Caco-2 (cell line): ENCODE data around the gene ARHGAP24. TPM values are rescaled to one million over a fixed set of nuclear protein-coding genes. Genes with fewer than 3 reads are reported as not detected.

Experiments
- BruUV-seq: library from RNA; stranded (reverse); fragments of 400-500 nt; replicated peaks from 2 replicates; lab custom pipeline; 2021; lab: Mats Ljungman, UMichigan
- CTCF ChIA-PET: fragments of 300-600 bp; sonication (Branson Sonifier 250); formaldehyde crosslinking; loops from one replicate; lab custom pipeline; 2022; ENCODE audit warnings: antibody characterized with exemption; lab: Charles Lee
- POLR2A ChIA-PET: fragments of 300-600 bp; sonication (Branson Sonifier 250); formaldehyde crosslinking; loops from one replicate; lab custom pipeline; 2022; ENCODE audit warnings: antibody characterized with exemption; lab: Charles Lee
- DNase-seq, 2 experiments: peaks; one replicate each; pipeline versions ENCODE4 v3.0.0 to v3.0.0-alpha.2; 2020 to 2022
- H3K27me3 ChIP-seq: replicated peaks from 2 replicates; pipeline ENCODE4 v1.6.0; 2011; ENCODE audit warnings: low read length; ENCODE audit not compliant: control insufficient read depth, insufficient read depth
- H3K36me3 ChIP-seq: 2 replicates; pipeline ENCODE4 v1.5.1; 2011; ENCODE audit warnings: low read length; ENCODE audit not compliant: control insufficient read depth, insufficient read depth
- H3K4me1 ChIP-seq: fragments of 250-450 bp; sonication (Bioruptor Pico); 2 replicates; pipeline ENCODE4 v1.5.1; 2020; ENCODE audit warnings: mild to moderate bottlenecking
- H3K4me3 ChIP-seq: 2 replicates; pipeline ENCODE4 v1.5.1; 2011; ENCODE audit warnings: low read depth, mild to moderate bottlenecking, control low read depth, low read length
- H3K9me3 ChIP-seq: fragments of 250-450 bp; sonication (Bioruptor Pico); 2 replicates; pipeline ENCODE4 v1.5.1; 2020; ENCODE audit warnings: mild to moderate bottlenecking, moderate library complexity
- H3K27ac Mint-ChIP-seq: one replicate; pipeline ENCODE4 v1.8.0; 2022; ENCODE audit warnings: mixed read lengths; ENCODE audit not compliant: unreplicated experiment
- H3K27me3 Mint-ChIP-seq: one replicate; pipeline ENCODE4 v1.8.0; 2022; ENCODE audit warnings: mixed read lengths; ENCODE audit not compliant: insufficient read depth, unreplicated experiment
- H3K36me3 Mint-ChIP-seq: one replicate; pipeline ENCODE4 v1.8.0; 2022; ENCODE audit warnings: mild to moderate bottlenecking, mixed read lengths; ENCODE audit not compliant: insufficient read depth, unreplicated experiment
- H3K4me1 Mint-ChIP-seq: one replicate; pipeline ENCODE4 v1.8.0; 2022; ENCODE audit warnings: low read depth, mixed read lengths; ENCODE audit not compliant: unreplicated experiment
- H3K4me3 Mint-ChIP-seq: one replicate; pipeline ENCODE4 v1.8.0; 2022; ENCODE audit warnings: mild to moderate bottlenecking, moderate library complexity, mixed read lengths; ENCODE audit not compliant: unreplicated experiment
- H3K9me3 Mint-ChIP-seq: one replicate; pipeline ENCODE4 v1.8.0; 2022; ENCODE audit warnings: mixed read lengths; ENCODE audit not compliant: unreplicated experiment
- CTCF ChIP-seq, 2 experiments: fragments of 200-600 bp in 1 of 2; IDR thresholded peaks; 1 replicate in 1 of 2; 2 replicates in 1 of 2; pipeline versions ENCODE4 v1.5.1 to v1.8.0; 2011 to 2022; ENCODE audit warnings: antibody characterized with exemption in 1 of 2, control low read depth in 1 of 2, inconsistent platforms in 1 of 2, low read depth in 1 of 2, low read length in 1 of 2, mild to moderate bottlenecking in 1 of 2, moderate library complexity in 1 of 2; ENCODE audit not compliant: insufficient read depth in 1 of 2, severe bottlenecking in 1 of 2, unreplicated experiment in 1 of 2
- intact Hi-C: fragments of 100-400 bp; cut with micrococcal nuclease; formaldehyde crosslinking; loops from one replicate; pipeline ENCODE4 v1.10.0; 2022; ENCODE audit not compliant: unreplicated experiment
- total RNA-seq: library from RNA; stranded (reverse); gene quantifications from 2 replicates; pipeline ENCODE4 v1.2.3, GENCODE V29; 2022

ARHGAP24 gene
- total RNA-seq, 1 experiment from 2014 or later = 2.8 TPM

DNA sequence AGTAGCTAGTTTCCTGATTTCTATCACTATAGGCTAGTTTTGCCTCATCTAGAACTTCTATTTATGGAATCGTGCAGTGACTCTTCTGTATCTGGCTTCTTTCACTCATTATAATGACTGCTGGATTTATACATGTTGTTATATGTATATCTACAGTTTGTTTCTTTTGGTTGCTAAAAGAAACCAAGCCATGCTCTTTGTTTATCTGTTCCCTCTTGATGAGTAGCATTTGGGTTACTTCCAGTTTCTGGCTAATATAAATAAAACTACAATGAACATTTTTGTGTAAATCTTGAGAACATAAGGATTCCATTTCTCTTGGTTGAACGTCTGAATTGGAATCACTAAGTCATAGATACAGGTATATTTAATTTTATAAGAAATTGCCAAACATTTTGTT is 73.9 kb downstream of the ARHGAP24 start:
- ChIA-PET POLR2A (no interaction called here), CTCF (no interaction called here)
- Mint-ChIP-seq H3K27me3 (peaks cover 5% of the 10 kb centered on the region), H3K4me1 (no peaks in the 10 kb centered on the region), H3K9me3 (peaks cover 9% of the 10 kb centered on the region), H3K36me3 (no peaks in the 10 kb centered on the region), H3K4me3 (no peak overlapping the region), H3K27ac (no peak overlapping the region)
- Histone ChIP-seq H3K9me3 (no peaks in the 10 kb centered on the region), H3K36me3 (no peaks in the 10 kb centered on the region), H3K4me1 (no peaks in the 10 kb centered on the region), H3K4me3 (no peak overlapping the region), H3K27me3 (no peaks in the 10 kb centered on the region)
- intact Hi-C loops = no loop called here
- no TSS peak for BruUV-seq
- no peak for DNase-seq
- no peak for TF ChIP-seq CTCF (IDR thresholded peaks at IDR 0.05; ENCODE audit: insufficient read depth in 1 of 2, low read depth in 1 of 2, low read length in 1 of 2, severe bottlenecking in 1 of 2, unreplicated experiment in 1 of 2)

DNA sequence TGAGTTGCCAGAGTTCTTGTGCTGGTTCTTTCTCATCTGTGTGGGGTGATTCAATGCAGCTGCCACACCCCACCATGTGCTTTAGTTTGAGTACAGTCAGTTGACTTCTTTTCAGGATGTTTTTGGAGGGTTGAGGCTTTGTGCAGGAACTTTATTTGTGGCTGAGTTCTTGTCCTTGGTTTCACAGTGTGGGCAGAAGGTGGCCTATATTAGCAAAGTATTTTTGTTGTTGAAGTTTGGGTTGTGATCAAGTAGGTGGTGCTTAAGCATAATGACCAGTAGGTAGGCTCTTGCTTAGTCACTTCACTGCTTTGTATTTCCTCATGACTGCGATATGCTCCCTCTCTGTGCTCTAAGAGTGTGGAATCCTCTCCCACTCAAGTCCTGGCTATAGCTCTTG is 80.3 kb downstream of the ARHGAP24 start:
- Mint-ChIP-seq H3K36me3 (no peaks in the 10 kb centered on the region), H3K4me1 (no peaks in the 10 kb centered on the region), H3K27me3 (peaks cover 7% of the 10 kb centered on the region), H3K4me3 (no peak overlapping the region), H3K9me3 (peaks cover 15% of the 10 kb centered on the region), H3K27ac (no peak overlapping the region)
- BruUV-seq = no TSS peak
- no peaks in the 10 kb centered on the region for H3K36me3 ChIP-seq
- no peak for DNase-seq
- POLR2A ChIA-PET = no interaction called here
- H3K27me3 ChIP-seq = no peaks in the 10 kb centered on the region
- H3K4me1 ChIP-seq = no peaks in the 10 kb centered on the region
- TF ChIP-seq CTCF (IDR thresholded peaks at IDR 0.05; ENCODE audit: insufficient read depth in 1 of 2, low read depth in 1 of 2, low read length in 1 of 2, severe bottlenecking in 1 of 2, unreplicated experiment in 1 of 2) = no peak
- intact Hi-C loops = no loop called here
- CTCF ChIA-PET = no interaction called here
- no peak overlapping the region for H3K4me3 ChIP-seq
- no peaks in the 10 kb centered on the region for H3K9me3 ChIP-seq

GRCh38 chr4:85556283-85556682 is 81.3 kb downstream of the ARHGAP24 start:
- H3K27ac Mint-ChIP-seq = no peak overlapping the region
- DNase-seq = no peak
- H3K27me3 Mint-ChIP-seq = peaks cover 7% of the 10 kb centered on the region
- CTCF ChIA-PET = interaction anchor here (0.6 kb wide), 1 partner anchor 194 kb away, joined by 5 read pairs; no protein-coding TSS in a partner anchor
- Histone ChIP-seq H3K27me3 (no peaks in the 10 kb centered on the region), H3K4me3 (no peak overlapping the region), H3K36me3 (no peaks in the 10 kb centered on the region), H3K9me3 (no peaks in the 10 kb centered on the region), H3K4me1 (no peaks in the 10 kb centered on the region)
- no peak overlapping the region for H3K4me3 Mint-ChIP-seq
- H3K4me1 Mint-ChIP-seq = no peaks in the 10 kb centered on the region
- intact Hi-C loops = no loop called here
- H3K36me3 Mint-ChIP-seq = no peaks in the 10 kb centered on the region
- BruUV-seq = no TSS peak
- POLR2A ChIA-PET = no interaction called here
- no peak for TF ChIP-seq CTCF (IDR thresholded peaks at IDR 0.05; ENCODE audit: insufficient read depth in 1 of 2, low read depth in 1 of 2, low read length in 1 of 2, severe bottlenecking in 1 of 2, unreplicated experiment in 1 of 2)
- H3K9me3 Mint-ChIP-seq = peaks cover 15% of the 10 kb centered on the region
